Measurements from ENCODE around the gene MOCS1.

Gene MOCS1

DNA sequence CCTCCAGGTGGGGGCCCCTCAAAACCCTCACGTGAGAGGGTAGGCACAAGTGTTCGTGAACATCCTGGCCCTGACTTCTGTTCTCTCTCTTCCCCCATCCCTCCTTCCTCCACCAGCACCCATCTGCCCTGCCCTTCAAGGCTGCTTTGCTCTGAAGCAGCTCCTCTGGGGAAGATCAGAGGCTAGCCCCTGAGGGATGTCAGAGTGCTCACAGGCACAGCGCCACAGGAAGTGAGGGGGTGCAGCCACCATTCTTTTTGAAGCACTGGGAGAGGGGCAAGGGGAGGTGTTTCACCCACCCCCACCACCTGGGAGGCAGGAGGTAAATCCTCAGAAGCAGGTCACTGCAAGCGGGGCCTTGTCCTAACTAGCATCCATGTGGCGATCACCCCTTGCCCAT lies 11.4 kb downstream of the MOCS1 start:
- Histone ChIP-seq H3K4me3 (ENCODE audit: low read length) (no peak overlapping the region), H3K27ac (ENCODE audit: low read length) (no peak overlapping the region), H3K36me3 (ENCODE audit: control insufficient read depth, low read depth, low read length) (peaks cover 11% of the 10 kb centered on the region)

DNA sequence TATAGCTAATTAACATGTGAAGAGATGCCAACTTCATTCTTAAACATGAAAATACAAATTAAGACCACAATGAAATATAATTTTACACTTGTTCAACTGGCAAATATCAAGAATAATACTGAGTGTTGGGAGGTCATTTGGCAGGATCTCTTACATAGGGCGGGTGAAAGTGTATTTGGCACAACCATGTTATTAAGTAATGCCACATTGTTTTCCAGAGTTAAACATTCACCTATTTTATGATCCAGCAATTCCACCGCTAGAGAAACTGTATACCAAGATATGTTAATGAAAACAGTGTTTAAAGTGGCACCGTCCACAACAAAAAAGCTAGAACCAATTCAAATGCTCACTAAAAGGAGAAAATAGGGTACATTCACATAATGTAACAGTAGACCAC lies 14.1 kb downstream of the MOCS1 start:
- Histone ChIP-seq H3K4me1 (ENCODE audit: control insufficient read depth, low read depth, low read length) (no peaks in the 10 kb centered on the region), H3K9ac (ENCODE audit: low read length) (no peak overlapping the region), H3K36me3 (ENCODE audit: control insufficient read depth, low read depth, low read length) (peaks cover 4% of the 10 kb centered on the region), H3K27ac (ENCODE audit: low read length) (no peak overlapping the region), H3K27me3 (ENCODE audit: control insufficient read depth, insufficient read depth, low read length) (no peaks in the 10 kb centered on the region), H3K4me3 (ENCODE audit: low read length) (no peak overlapping the region), H3K9me3 (ENCODE audit: control insufficient read depth, low read depth, low read length) (no peaks in the 10 kb centered on the region)

More for the DNA sequence above, 11.4 kb downstream of the MOCS1 start:
- H3K9ac ChIP-seq (ENCODE audit: low read length): no peak overlapping the region
- no peaks in the 10 kb centered on the region for H3K27me3 ChIP-seq (ENCODE audit: control insufficient read depth, insufficient read depth, low read length)
- no peaks in the 10 kb centered on the region for H3K9me3 ChIP-seq (ENCODE audit: control insufficient read depth, low read depth, low read length)
- H3K4me1 ChIP-seq (ENCODE audit: control insufficient read depth, low read depth, low read length): no peaks in the 10 kb centered on the region

DNA sequence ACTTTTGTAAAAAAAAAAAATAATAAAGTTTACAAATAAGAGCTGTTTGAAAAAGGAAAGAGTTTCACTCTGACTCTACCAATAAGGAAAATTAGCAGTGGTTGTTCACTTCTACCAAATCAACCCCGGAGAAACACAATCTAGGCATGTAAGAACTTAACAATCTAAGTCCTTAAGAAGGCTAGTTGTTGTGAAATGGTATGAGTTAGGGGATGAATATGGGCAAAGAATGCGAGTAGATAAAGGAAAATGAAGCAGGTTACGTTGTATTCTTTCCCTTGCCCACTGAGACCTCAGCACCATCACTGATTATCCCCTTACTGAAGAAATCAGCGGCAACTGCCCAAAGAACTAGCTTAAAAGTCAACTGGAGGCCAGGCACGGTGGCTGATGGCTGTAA lies 15.4 kb downstream of the MOCS1 start:
- no peak overlapping the region for H3K27ac ChIP-seq (ENCODE audit: low read length)
- no peaks in the 10 kb centered on the region for H3K4me1 ChIP-seq (ENCODE audit: control insufficient read depth, low read depth, low read length)
- H3K27me3 ChIP-seq (ENCODE audit: control insufficient read depth, insufficient read depth, low read length): no peaks in the 10 kb centered on the region
- no peaks in the 10 kb centered on the region for H3K9me3 ChIP-seq (ENCODE audit: control insufficient read depth, low read depth, low read length)
- H3K4me3 ChIP-seq (ENCODE audit: low read length): no peak overlapping the region
- H3K36me3 ChIP-seq (ENCODE audit: control insufficient read depth, low read depth, low read length): peaks cover 7% of the 10 kb centered on the region
- no peak overlapping the region for H3K9ac ChIP-seq (ENCODE audit: low read length)

DNA sequence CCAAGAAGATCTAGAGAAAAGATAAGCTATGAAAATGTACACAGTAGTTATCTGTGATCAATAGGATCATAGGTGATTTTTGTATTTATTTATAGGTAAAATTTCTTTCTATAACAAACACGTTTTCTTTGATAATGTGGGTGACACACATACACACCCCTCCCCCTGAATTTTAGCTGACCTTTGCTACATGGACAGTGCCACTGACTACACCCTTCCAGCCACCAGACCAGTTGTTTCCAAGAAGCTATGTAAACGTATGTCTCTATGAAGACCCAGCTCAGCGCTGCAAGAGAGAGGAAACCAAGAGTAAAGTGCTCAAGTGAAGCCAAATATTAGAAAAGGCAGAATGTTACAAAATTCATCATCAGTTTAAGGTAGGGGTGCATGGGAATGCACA lies 16.3 kb downstream of the MOCS1 start:
- peaks cover 8% of the 10 kb centered on the region for H3K36me3 ChIP-seq (ENCODE audit: control insufficient read depth, low read depth, low read length)
- no peak overlapping the region for H3K4me3 ChIP-seq (ENCODE audit: low read length)
- H3K27ac ChIP-seq (ENCODE audit: low read length): no peak overlapping the region
- H3K27me3 ChIP-seq (ENCODE audit: control insufficient read depth, insufficient read depth, low read length): no peaks in the 10 kb centered on the region
- H3K9me3 ChIP-seq (ENCODE audit: control insufficient read depth, low read depth, low read length): no peaks in the 10 kb centered on the region
- no peak overlapping the region for H3K9ac ChIP-seq (ENCODE audit: low read length)
- H3K4me1 ChIP-seq (ENCODE audit: control insufficient read depth, low read depth, low read length): no peaks in the 10 kb centered on the region

DNA sequence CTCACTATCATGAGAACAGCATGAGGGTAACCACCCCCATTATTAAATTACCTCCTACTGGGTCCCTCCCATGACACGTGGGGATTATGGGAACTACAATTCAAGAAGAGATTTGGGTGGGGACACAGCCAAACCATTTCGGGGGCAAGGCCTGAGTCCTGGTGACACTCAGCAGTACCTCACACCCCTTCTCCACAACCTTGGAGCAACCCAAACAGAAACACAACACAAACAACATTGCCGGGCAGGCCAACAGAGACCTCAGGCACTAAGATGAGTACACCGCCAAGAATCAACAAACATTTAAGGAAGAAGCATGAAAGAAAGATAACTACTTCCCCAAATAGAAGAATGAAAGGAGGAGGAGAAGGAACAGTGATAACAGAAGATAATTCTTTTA lies 16.9 kb downstream of the MOCS1 start:
- peaks cover 12% of the 10 kb centered on the region for H3K36me3 ChIP-seq (ENCODE audit: control insufficient read depth, low read depth, low read length)
- H3K27ac ChIP-seq (ENCODE audit: low read length): no peak overlapping the region
- no peaks in the 10 kb centered on the region for H3K27me3 ChIP-seq (ENCODE audit: control insufficient read depth, insufficient read depth, low read length)
- H3K4me3 ChIP-seq (ENCODE audit: low read length): no peak overlapping the region
- H3K9me3 ChIP-seq (ENCODE audit: control insufficient read depth, low read depth, low read length): no peaks in the 10 kb centered on the region
- H3K4me1 ChIP-seq (ENCODE audit: control insufficient read depth, low read depth, low read length): no peaks in the 10 kb centered on the region
- H3K9ac ChIP-seq (ENCODE audit: low read length): no peak overlapping the region

DNA sequence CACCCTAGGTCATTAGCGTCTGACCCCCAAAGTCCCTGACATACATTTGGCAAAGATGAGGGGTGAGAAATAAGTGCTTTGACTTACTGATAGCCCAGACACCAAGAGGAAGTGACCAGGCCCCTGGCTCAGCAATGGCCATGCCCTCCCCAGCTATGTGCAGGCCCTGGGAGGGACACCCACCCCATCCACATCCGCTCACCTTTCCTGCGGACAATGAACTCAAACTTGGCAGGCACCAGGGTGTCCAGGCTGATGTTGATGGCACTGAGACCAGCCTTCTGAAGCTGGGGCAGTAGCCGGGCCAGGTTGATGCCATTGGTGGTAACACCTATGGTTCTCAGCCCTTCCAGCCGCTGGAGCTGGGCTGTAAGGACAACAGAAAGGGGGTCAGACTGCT lies 18.4 kb downstream of the MOCS1 start:
- Histone ChIP-seq H3K36me3 (ENCODE audit: control insufficient read depth, low read depth, low read length) (peaks cover 12% of the 10 kb centered on the region), H3K4me1 (ENCODE audit: control insufficient read depth, low read depth, low read length) (no peaks in the 10 kb centered on the region), H3K9ac (ENCODE audit: low read length) (no peak overlapping the region), H3K27ac (ENCODE audit: low read length) (no peak overlapping the region), H3K27me3 (ENCODE audit: control insufficient read depth, insufficient read depth, low read length) (no peaks in the 10 kb centered on the region), H3K4me3 (ENCODE audit: low read length) (no peak overlapping the region), H3K9me3 (ENCODE audit: control insufficient read depth, low read depth, low read length) (no peaks in the 10 kb centered on the region)

DNA sequence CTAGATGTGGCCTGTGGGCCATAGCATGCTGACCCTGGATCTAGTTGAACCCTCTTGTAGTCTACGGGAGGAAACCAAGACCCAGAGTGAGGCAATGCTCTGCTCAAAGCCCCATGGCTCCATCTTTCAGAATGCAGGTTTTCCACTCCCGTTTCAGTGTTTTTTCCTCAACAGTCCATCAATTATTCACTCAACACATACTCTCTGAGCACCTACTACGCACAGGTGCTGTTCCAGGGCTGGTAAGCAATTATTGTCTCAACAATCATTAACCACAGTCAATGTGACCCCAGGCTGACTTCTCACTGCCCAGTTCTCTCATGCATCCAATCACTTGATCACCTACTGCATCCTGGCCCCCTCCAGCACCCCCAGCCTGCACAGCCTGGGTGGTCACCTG lies 20.0 kb downstream of the MOCS1 start:
- Histone ChIP-seq H3K9ac (ENCODE audit: low read length) (no peak overlapping the region), H3K9me3 (ENCODE audit: control insufficient read depth, low read depth, low read length) (no peaks in the 10 kb centered on the region), H3K36me3 (ENCODE audit: control insufficient read depth, low read depth, low read length) (peaks cover 12% of the 10 kb centered on the region), H3K27me3 (ENCODE audit: control insufficient read depth, insufficient read depth, low read length) (no peaks in the 10 kb centered on the region), H3K4me3 (ENCODE audit: low read length) (no peak overlapping the region), H3K27ac (ENCODE audit: low read length) (no peak overlapping the region), H3K4me1 (ENCODE audit: control insufficient read depth, low read depth, low read length) (no peaks in the 10 kb centered on the region)

DNA sequence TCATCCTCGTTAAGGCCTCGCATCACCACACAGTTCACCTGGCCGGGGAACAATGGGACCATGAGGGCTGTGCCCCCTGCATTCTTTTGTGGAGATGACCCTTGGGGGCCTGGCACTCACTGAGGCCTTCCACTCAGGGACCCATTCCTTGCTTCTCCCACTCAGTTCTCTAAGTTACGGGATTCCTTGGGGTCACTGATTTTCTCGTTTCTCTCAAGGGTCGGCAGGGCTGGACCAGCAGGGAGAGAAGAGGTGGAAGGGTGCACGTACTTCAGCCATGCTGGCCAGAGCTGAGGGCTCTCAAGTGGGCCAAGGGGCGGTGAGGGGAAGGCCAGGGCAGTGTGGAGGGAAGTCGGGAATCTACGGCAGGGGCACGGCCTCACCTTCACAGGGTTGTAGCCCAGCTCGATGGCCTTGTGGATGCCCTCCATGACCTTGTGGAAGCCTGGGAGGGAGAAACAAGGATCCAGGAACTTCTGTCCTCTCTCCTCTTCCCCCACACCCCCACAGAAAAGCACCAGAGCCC lies 20.8 kb downstream of the MOCS1 start:
- Histone ChIP-seq H3K9me3 (ENCODE audit: control insufficient read depth, low read depth, low read length) (no peaks in the 10 kb centered on the region), H3K27me3 (ENCODE audit: control insufficient read depth, insufficient read depth, low read length) (no peaks in the 10 kb centered on the region), H3K27ac (ENCODE audit: low read length) (no peak overlapping the region), H3K9ac (ENCODE audit: low read length) (no peak overlapping the region), H3K36me3 (ENCODE audit: control insufficient read depth, low read depth, low read length) (peaks cover 14% of the 10 kb centered on the region), H3K4me3 (ENCODE audit: low read length) (no peak overlapping the region), H3K4me1 (ENCODE audit: control insufficient read depth, low read depth, low read length) (no peaks in the 10 kb centered on the region)

DNA sequence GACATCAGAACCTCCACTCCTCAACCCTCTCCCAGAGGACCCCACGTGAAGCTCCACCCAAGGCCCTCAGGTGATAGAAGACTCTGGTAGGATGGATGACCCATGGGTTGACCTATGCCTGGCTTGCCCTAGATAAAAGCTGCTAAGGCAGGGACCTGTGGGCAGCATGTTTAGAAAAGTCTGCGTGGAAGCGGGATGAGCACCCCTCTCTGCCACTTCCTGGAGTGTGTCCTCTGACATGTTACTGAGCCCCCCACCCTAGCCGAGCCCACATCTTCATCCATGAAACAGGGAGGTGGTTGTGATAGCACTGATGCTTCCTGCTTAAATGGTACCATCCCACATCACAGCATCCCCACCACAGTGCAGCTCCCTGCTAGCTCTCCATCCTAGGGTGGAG lies 21.8 kb downstream of the MOCS1 start:
- Histone ChIP-seq H3K36me3 (ENCODE audit: control insufficient read depth, low read depth, low read length) (peaks cover 15% of the 10 kb centered on the region), H3K27me3 (ENCODE audit: control insufficient read depth, insufficient read depth, low read length) (no peaks in the 10 kb centered on the region), H3K9me3 (ENCODE audit: control insufficient read depth, low read depth, low read length) (no peaks in the 10 kb centered on the region)

DNA sequence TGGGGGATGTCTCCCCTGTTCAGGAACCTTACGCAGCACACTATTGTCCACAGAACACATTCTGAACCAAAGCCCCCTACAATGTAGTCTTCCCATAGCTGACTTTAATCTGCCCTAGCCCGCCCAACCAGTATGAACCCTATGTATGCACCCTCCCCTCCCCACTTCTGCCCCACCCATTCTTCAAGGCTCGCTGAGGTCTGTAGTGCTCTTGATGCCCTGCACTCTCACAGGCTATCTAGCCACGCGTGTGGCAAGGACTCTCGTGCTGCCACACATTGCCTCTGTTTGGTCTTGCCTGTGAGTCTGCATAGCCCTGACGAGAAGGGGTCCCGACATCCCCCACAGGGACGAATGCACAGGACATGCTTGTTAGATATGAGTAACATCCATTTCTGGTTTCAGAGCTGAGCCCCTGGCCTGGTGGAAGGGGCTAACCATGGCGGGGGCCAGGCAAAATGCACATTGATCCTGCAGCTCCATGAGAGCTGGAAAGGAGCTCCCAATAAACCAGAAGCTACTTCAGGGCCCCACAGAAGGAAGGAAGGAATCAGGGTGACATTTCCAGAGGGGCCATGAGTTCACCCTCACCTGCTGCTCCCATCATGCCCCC lies 22.6 kb downstream of the MOCS1 start:
- H3K9ac ChIP-seq (ENCODE audit: low read length): no peak overlapping the region
- H3K4me3 ChIP-seq (ENCODE audit: low read length): no peak overlapping the region
- no peaks in the 10 kb centered on the region for H3K27me3 ChIP-seq (ENCODE audit: control insufficient read depth, insufficient read depth, low read length)
- H3K4me1 ChIP-seq (ENCODE audit: control insufficient read depth, low read depth, low read length): no peaks in the 10 kb centered on the region
- H3K27ac ChIP-seq (ENCODE audit: low read length): no peak overlapping the region
- H3K36me3 ChIP-seq (ENCODE audit: control insufficient read depth, low read depth, low read length): peaks cover 15% of the 10 kb centered on the region
- H3K9me3 ChIP-seq (ENCODE audit: control insufficient read depth, low read depth, low read length): no peaks in the 10 kb centered on the region

More for the DNA sequence above, 21.8 kb downstream of the MOCS1 start:
- Histone ChIP-seq H3K4me1 (ENCODE audit: control insufficient read depth, low read depth, low read length) (no peaks in the 10 kb centered on the region), H3K9ac (ENCODE audit: low read length) (no peak overlapping the region), H3K27ac (ENCODE audit: low read length) (no peak overlapping the region), H3K4me3 (ENCODE audit: low read length) (no peak overlapping the region)

DNA sequence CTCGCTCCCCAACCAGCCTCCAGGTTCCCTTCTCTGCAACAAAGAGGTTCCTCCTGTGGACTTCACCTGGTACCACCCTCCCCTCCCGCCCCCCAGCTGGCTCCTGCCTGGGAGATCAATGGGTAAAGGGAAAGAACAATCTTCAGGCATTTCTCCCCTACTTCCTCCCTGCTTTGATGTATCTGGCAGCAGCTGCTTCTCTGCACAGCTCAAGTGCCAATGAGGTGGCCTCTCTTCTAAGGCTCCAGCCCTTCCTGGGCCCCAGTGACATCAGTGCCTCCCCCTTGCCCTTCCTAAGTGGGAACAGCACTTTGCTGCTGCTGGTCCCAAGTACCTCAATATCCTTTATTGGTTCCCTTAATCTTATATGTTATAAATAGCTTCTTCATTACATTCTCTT lies 23.5 kb downstream of the MOCS1 start:
- Histone ChIP-seq H3K4me3 (ENCODE audit: low read length) (no peak overlapping the region), H3K36me3 (ENCODE audit: control insufficient read depth, low read depth, low read length) (peaks cover 15% of the 10 kb centered on the region), H3K4me1 (ENCODE audit: control insufficient read depth, low read depth, low read length) (no peaks in the 10 kb centered on the region), H3K27me3 (ENCODE audit: control insufficient read depth, insufficient read depth, low read length) (no peaks in the 10 kb centered on the region), H3K27ac (ENCODE audit: low read length) (no peak overlapping the region), H3K9ac (ENCODE audit: low read length) (no peak overlapping the region), H3K9me3 (ENCODE audit: control insufficient read depth, low read depth, low read length) (no peaks in the 10 kb centered on the region)

DNA sequence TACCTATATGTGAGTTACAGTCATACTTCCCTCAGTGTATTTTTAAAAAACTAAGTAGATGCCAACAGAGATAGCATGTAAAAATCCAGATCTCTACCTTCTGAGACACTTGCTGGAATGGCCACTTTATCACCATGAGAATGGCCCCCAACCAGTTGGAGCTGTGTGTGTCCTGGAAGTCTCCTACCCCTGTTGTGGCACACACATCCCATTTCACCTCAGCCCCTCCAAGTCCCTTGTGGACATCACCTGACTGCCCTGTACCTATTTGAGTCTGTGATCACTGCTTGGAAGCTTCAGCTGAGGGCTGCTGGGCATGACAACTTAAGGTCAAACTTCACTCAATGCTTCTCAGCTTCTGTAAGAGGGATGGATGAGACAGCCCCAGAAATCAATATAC lies 24.1 kb downstream of the MOCS1 start:
- Histone ChIP-seq H3K36me3 (ENCODE audit: control insufficient read depth, low read depth, low read length) (peaks cover 15% of the 10 kb centered on the region), H3K9me3 (ENCODE audit: control insufficient read depth, low read depth, low read length) (no peaks in the 10 kb centered on the region), H3K27me3 (ENCODE audit: control insufficient read depth, insufficient read depth, low read length) (no peaks in the 10 kb centered on the region), H3K27ac (ENCODE audit: low read length) (no peak overlapping the region), H3K9ac (ENCODE audit: low read length) (no peak overlapping the region), H3K4me3 (ENCODE audit: low read length) (no peak overlapping the region), H3K4me1 (ENCODE audit: control insufficient read depth, low read depth, low read length) (no peaks in the 10 kb centered on the region)

Measured in iPS-18a (cell line).